ENCODE data around the gene NEK5.

Gene NEK5

DNA sequence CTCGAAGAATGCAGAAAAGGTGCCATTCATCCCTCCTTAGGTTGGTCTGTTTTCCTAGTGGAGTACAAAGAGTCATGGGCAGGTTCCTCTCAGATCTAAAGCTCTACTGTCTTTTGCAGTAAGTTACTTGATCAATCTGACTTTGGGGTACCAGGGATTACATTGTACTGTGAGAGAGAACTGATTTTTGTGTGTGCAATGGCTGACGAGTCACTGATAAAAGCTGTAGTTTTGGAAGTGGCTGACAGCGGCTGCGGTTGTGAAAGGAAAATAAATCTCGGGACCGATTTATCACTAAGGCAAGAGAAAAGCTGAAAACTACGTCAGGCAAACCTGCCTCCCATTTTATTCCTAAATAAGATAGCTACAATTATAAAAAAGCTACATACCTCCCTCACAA lies 77.5 kb downstream of the NEK5 start (continued):
- TF ChIP-seq ZBTB11 (tag by site-specific recombination; conservative IDR thresholded peaks at IDR 0.05; ENCODE audit: low read depth) (no peak), ZNF692 (tag by site-specific recombination; IDR thresholded peaks at IDR 0.05) (no peak), AEBP2 (tag by site-specific recombination; IDR thresholded peaks at IDR 0.05; ENCODE audit: borderline replicate concordance) (no peak), ZSCAN4 (tag by site-specific recombination; IDR thresholded peaks at IDR 0.05) (no peak)
- TF ChIP-seq, protein P1, sequence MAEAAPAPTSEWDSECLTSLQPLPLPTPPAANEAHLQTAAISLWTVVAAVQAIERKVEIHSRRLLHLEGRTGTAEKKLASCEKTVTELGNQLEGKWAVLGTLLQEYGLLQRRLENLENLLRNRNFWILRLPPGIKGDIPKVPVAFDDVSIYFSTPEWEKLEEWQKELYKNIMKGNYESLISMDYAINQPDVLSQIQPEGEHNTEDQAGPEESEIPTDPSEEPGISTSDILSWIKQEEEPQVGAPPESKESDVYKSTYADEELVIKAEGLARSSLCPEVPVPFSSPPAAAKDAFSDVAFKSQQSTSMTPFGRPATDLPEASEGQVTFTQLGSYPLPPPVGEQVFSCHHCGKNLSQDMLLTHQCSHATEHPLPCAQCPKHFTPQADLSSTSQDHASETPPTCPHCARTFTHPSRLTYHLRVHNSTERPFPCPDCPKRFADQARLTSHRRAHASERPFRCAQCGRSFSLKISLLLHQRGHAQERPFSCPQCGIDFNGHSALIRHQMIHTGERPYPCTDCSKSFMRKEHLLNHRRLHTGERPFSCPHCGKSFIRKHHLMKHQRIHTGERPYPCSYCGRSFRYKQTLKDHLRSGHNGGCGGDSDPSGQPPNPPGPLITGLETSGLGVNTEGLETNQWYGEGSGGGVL (tag by site-specific recombination; IDR thresholded peaks at IDR 0.05), result no peak

- TF ChIP-seq ZNF549 (tag by site-specific recombination; IDR thresholded peaks at IDR 0.05), result no peak
- TF ChIP-seq ZNF146 (tag by site-specific recombination; IDR thresholded peaks at IDR 0.05), result 0 out of 2 replicates have a peak, but pooled peaks have one; percentile 5
- H3K36me3 ChIP-seq (ENCODE audit: control insufficient read depth in 2 of 2, insufficient read depth in 1 of 2, low read length in 2 of 2), result no peaks in the 10 kb centered on the region
- ChIA-PET CTCF (interaction anchor here (0.6 kb wide), 1 partner anchor 919 kb away, joined by 6 read pairs; no protein-coding TSS in a partner anchor), POLR2A (no interaction called here)
- H3K9me3 ChIP-seq (ENCODE audit: control insufficient read depth, insufficient read depth, low read depth, low read length), result no peaks in the 10 kb centered on the region
- no peak overlapping the region for H3K27ac ChIP-seq (ENCODE audit: extremely low read depth, low read depth, low read length)
- no peaks in the 10 kb centered on the region for H3K4me1 ChIP-seq (ENCODE audit: control insufficient read depth, insufficient read depth, low read length)
- H3K4me3 ChIP-seq (ENCODE audit: low read depth, low read length), result no peak overlapping the region
Observed at GRCh38 chr13:52048516-52048915, 80.4 kb downstream of the NEK5 start.

DNA sequence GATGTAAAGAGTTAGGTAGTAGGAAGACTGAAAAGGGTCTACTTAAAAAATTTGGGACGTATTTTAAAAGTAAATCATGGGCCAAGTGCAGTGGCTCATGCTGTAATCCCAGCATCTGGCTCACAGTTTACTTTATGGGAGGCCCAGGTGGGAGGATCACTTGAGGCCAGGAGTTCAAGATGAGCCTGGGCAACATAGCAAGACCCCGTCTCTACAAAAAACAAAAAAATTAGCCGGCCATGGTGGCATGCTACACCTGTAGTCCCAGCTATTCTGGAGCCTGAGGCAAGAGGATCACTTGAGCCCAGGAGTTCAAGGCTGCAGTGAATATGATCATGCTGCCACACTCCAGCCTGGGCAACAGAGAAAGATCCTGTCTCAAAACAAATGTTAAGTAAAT lies 81.4 kb downstream of the NEK5 start:
- H3K9me3 ChIP-seq (ENCODE audit: control insufficient read depth, insufficient read depth, low read depth, low read length), result no peaks in the 10 kb centered on the region
- ChIA-PET POLR2A (no interaction called here), CTCF (no interaction called here)
- H3K36me3 ChIP-seq (ENCODE audit: control insufficient read depth in 2 of 2, insufficient read depth in 1 of 2, low read length in 2 of 2), result no peaks in the 10 kb centered on the region
- no peak overlapping the region for H3K4me3 ChIP-seq (ENCODE audit: low read depth, low read length)
- H3K27ac ChIP-seq (ENCODE audit: extremely low read depth, low read depth, low read length), result no peak overlapping the region
- H3K4me1 ChIP-seq (ENCODE audit: control insufficient read depth, insufficient read depth, low read length), result no peaks in the 10 kb centered on the region
- peak; percentile 66 for TF ChIP-seq ZNF121 (tag by site-specific recombination; IDR thresholded peaks at IDR 0.05)
- TF ChIP-seq YY1 (tag by site-specific recombination; IDR thresholded peaks at IDR 0.05), result no peak

DNA sequence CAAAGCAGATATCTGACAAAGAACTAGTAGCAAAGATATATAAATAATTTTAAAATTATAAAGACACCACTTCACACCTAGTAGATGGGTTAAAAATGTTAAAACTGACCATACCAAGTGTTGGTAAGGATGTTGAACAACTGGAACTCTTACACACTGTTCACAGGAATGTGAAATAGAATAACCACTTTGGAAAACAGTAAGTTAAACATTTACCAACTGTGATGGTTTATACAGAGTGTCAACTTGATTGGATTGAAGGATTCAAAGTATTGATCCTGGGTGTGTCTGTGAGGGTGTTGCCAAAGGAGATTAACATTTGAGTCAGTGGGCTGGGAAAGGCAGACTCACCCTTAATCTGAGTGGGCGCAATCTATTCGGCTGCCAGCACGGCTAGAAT lies 85.2 kb downstream of the NEK5 start:
- H3K9me3 ChIP-seq (ENCODE audit: control insufficient read depth, insufficient read depth, low read depth, low read length), result no peaks in the 10 kb centered on the region
- H3K4me3 ChIP-seq (ENCODE audit: low read depth, low read length), result no peak overlapping the region
- no peak overlapping the region for H3K27ac ChIP-seq (ENCODE audit: extremely low read depth, low read depth, low read length)
- ChIA-PET POLR2A (no interaction called here), CTCF (no interaction called here)
- H3K4me1 ChIP-seq (ENCODE audit: control insufficient read depth, insufficient read depth, low read length), result no peaks in the 10 kb centered on the region
- H3K36me3 ChIP-seq (ENCODE audit: control insufficient read depth in 2 of 2, insufficient read depth in 1 of 2, low read length in 2 of 2), result no peaks in the 10 kb centered on the region
- TF ChIP-seq, protein P2, sequence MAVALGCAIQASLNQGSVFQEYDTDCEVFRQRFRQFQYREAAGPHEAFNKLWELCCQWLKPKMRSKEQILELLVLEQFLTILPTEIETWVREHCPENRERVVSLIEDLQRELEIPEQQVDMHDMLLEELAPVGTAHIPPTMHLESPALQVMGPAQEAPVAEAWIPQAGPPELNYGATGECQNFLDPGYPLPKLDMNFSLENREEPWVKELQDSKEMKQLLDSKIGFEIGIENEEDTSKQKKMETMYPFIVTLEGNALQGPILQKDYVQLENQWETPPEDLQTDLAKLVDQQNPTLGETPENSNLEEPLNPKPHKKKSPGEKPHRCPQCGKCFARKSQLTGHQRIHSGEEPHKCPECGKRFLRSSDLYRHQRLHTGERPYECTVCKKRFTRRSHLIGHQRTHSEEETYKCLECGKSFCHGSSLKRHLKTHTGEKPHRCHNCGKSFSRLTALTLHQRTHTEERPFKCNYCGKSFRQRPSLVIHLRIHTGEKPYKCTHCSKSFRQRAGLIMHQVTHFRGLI (tag by site-specific recombination; IDR thresholded peaks at IDR 0.05), result no peak
- TF ChIP-seq ZNF518A (tag by site-specific recombination; conservative IDR thresholded peaks at IDR 0.05; ENCODE audit: low read depth) (no peak), KLF1 (tag by site-specific recombination; IDR thresholded peaks at IDR 0.05) (no peak)
